Measurements from ENCODE around the gene GAMT. TPM values are rescaled to one million over a fixed set of nuclear protein-coding genes. Genes with fewer than 3 reads are reported as not detected.

Gene GAMT
- total and polyA plus RNA-seq, 2 experiments from 2014 or later = 121 to 170 TPM

DNA sequence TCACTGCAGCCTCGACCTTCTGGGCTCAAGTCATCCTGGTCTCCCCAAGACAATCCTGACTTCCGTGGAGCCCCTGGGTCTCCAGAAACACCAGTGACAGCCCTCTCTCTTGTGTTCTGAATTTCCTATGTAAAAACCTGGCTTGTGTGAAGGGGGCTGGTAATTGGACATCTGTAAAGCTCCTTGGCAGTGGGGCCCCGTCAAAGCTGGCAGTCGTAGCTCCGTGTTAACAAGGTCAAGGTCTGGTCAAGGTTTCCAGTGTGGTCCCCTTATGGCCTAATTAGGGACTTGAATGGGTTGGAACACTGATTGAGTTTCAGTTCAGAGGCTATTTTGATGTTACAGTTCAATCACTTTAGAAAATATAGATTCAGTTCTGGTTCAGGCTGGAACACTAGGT lies 50.5 kb downstream of the GAMT start:
- DNase-seq (ENCODE audit: low spot score) = no peak
- Histone ChIP-seq H3K36me3 (replicated peaks; ENCODE audit: insufficient read depth, low read depth) (no peaks in the 10 kb centered on the region), H3K27me3 (no peaks in the 10 kb centered on the region), H3K79me2 (peaks cover 8% of the 10 kb centered on the region), H3K27ac (no peak overlapping the region), H2AFZ (no peak overlapping the region), H3K4me3 (no peak overlapping the region), H3K4me1 (ENCODE audit: insufficient read depth) (peaks cover 9% of the 10 kb centered on the region), H3K4me2 (no peak overlapping the region), H4K20me1 (ENCODE audit: insufficient read depth, poor library complexity, severe bottlenecking) (peaks cover under 1% of the 10 kb centered on the region), H3K9me3 (ENCODE audit: low read depth) (no peaks in the 10 kb centered on the region), H3K9me2 (replicated peaks; ENCODE audit: insufficient read depth) (no peaks in the 10 kb centered on the region)
- TF ChIP-seq EZH2 (IDR thresholded peaks at IDR 0.05; ENCODE audit: borderline replicate concordance) (no peak), EZH2phosphoT487 (IDR thresholded peaks at IDR 0.05; ENCODE audit: low read depth, severe bottlenecking, unreplicated experiment) (no peak)
- TF ChIP-seq, protein P1, sequence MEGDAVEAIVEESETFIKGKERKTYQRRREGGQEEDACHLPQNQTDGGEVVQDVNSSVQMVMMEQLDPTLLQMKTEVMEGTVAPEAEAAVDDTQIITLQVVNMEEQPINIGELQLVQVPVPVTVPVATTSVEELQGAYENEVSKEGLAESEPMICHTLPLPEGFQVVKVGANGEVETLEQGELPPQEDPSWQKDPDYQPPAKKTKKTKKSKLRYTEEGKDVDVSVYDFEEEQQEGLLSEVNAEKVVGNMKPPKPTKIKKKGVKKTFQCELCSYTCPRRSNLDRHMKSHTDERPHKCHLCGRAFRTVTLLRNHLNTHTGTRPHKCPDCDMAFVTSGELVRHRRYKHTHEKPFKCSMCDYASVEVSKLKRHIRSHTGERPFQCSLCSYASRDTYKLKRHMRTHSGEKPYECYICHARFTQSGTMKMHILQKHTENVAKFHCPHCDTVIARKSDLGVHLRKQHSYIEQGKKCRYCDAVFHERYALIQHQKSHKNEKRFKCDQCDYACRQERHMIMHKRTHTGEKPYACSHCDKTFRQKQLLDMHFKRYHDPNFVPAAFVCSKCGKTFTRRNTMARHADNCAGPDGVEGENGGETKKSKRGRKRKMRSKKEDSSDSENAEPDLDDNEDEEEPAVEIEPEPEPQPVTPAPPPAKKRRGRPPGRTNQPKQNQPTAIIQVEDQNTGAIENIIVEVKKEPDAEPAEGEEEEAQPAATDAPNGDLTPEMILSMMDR (IDR thresholded peaks at IDR 0.05; ENCODE audit: poor library complexity) = no peak
- WGBS (ENCODE audit: low lambda C conversion rate, missing lambda C conversion rate) = 47% methylated on average over 5 of the region's 5 CpGs

DNA sequence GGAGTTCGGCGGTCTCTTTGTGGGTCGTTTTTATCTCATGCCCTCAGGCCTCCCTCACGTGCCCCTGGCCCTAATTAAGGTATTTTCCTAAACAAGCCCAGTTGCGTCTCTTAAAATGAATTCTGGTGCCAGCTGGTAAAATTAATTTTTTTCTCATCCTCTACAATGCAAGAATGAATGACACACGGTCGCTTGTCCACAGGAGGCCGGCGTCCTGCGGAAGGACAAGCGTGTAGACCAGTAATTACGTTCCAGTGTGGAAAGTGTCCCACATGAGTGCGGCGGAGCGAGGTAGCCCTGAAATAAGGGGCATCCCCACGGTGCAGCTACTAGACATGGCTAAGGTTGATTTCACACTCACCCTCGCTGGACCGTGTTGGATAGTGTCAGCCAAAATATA lies 52.1 kb downstream of the GAMT start:
- H3K9me3 ChIP-seq (ENCODE audit: low read depth) = no peaks in the 10 kb centered on the region
- no peak overlapping the region for H3K4me2 ChIP-seq
- H3K27ac ChIP-seq = no peak overlapping the region
- H3K4me1 ChIP-seq (ENCODE audit: insufficient read depth) = peaks cover 4% of the 10 kb centered on the region
- DNase-seq (ENCODE audit: low spot score) = no peak
- H3K79me2 ChIP-seq = no peaks in the 10 kb centered on the region
- no peak overlapping the region for H2AFZ ChIP-seq
- H3K36me3 ChIP-seq (replicated peaks; ENCODE audit: insufficient read depth, low read depth) = no peaks in the 10 kb centered on the region
- 94% methylated on average over 18 of the region's 18 CpGs for WGBS (ENCODE audit: low lambda C conversion rate, missing lambda C conversion rate)
- H3K27me3 ChIP-seq = no peaks in the 10 kb centered on the region
- no peaks in the 10 kb centered on the region for H4K20me1 ChIP-seq (ENCODE audit: insufficient read depth, poor library complexity, severe bottlenecking)
- H3K4me3 ChIP-seq = no peak overlapping the region
- TF ChIP-seq, protein P1 (IDR thresholded peaks at IDR 0.05; ENCODE audit: poor library complexity) = no peak
- TF ChIP-seq EZH2 (IDR thresholded peaks at IDR 0.05; ENCODE audit: borderline replicate concordance) (no peak), EZH2phosphoT487 (IDR thresholded peaks at IDR 0.05; ENCODE audit: low read depth, severe bottlenecking, unreplicated experiment) (no peak)
- H3K9me2 ChIP-seq (replicated peaks; ENCODE audit: insufficient read depth) = no peaks in the 10 kb centered on the region

Other genes starting within 250 kb of the GAMT start
- 15.2 and 15.6 TPM in 2 replicates for gene SBNO2, start 227.3 kb downstream of the GAMT start, total RNA-seq
- gene SBNO2, start 227.3 kb downstream of the GAMT start, polyA plus RNA-seq = 12.7 and 16.2 TPM in 2 replicates
- gene STK11, start 195.8 kb downstream of the GAMT start, total RNA-seq = 48.9 and 53.3 TPM in 2 replicates
- gene STK11, start 195.8 kb downstream of the GAMT start, polyA plus RNA-seq = 73.8 and 76.6 TPM in 2 replicates
- gene CBARP, start 163.5 kb downstream of the GAMT start, total RNA-seq = 1.1 and 4.2 TPM in 2 replicates
- gene CBARP, start 163.5 kb downstream of the GAMT start, polyA plus RNA-seq = 7.1 and 10.7 TPM in 2 replicates
- 54.0 and 64.1 TPM in 2 replicates for gene ATP5F1D, start 159.8 kb downstream of the GAMT start, total RNA-seq
- 291 and 297 TPM in 2 replicates for gene ATP5F1D, start 159.8 kb downstream of the GAMT start, polyA plus RNA-seq
- 28.7 and 30.1 TPM in 2 replicates for gene MIDN, start 153.0 kb downstream of the GAMT start, total RNA-seq
- gene MIDN, start 153.0 kb downstream of the GAMT start, polyA plus RNA-seq = 94.6 and 98.4 TPM in 2 replicates
- 212 and 361 TPM in 2 replicates for gene CIRBP, start 132.2 kb downstream of the GAMT start, total RNA-seq
- gene CIRBP, start 132.2 kb downstream of the GAMT start, polyA plus RNA-seq = 202 and 261 TPM in 2 replicates
- gene FAM174C, start 126.0 kb downstream of the GAMT start, total RNA-seq = 25.5 TPM in 2 replicates
- gene FAM174C, start 126.0 kb downstream of the GAMT start, polyA plus RNA-seq = 79.9 and 89.5 TPM in 2 replicates
- gene EFNA2, start 115.7 kb downstream of the GAMT start, total RNA-seq = 11.0 and 14.2 TPM in 2 replicates
- 1.3 and 1.8 TPM in 2 replicates for gene EFNA2, start 115.7 kb downstream of the GAMT start, polyA plus RNA-seq
- 81.6 and 130 TPM in 2 replicates for gene NDUFS7, start 17.6 kb downstream of the GAMT start, total RNA-seq
- gene NDUFS7, start 17.6 kb downstream of the GAMT start, polyA plus RNA-seq = 270 and 276 TPM in 2 replicates
- 42.4 and 46.8 TPM in 2 replicates for gene DAZAP1, start 6.0 kb upstream of the GAMT start, total RNA-seq
- 35.8 and 37.9 TPM in 2 replicates for gene DAZAP1, start 6.0 kb upstream of the GAMT start, polyA plus RNA-seq
- gene RPS15, start 36.9 kb upstream of the GAMT start, total RNA-seq = 1,556 and 1,885 TPM in 2 replicates
- gene RPS15, start 36.9 kb upstream of the GAMT start, polyA plus RNA-seq = 938 and 950 TPM in 2 replicates
- 0.24 and 1.2 TPM in 2 replicates for gene APC2, start 48.6 kb upstream of the GAMT start, total RNA-seq
- 0.36 and 0.40 TPM in 2 replicates for gene APC2, start 48.6 kb upstream of the GAMT start, polyA plus RNA-seq
- 36.3 and 36.4 TPM in 2 replicates for gene C19orf25, start 77.7 kb upstream of the GAMT start, total RNA-seq
- gene C19orf25, start 77.7 kb upstream of the GAMT start, polyA plus RNA-seq = 43.6 and 65.0 TPM in 2 replicates
- 2.8 and 7.7 TPM in 2 replicates for gene PCSK4, start 88.8 kb upstream of the GAMT start, total RNA-seq
- 9.6 and 16.2 TPM in 2 replicates for gene PCSK4, start 88.8 kb upstream of the GAMT start, polyA plus RNA-seq
- gene REEP6, start 89.6 kb upstream of the GAMT start, total RNA-seq = 80.8 and 88.9 TPM in 2 replicates
- gene REEP6, start 89.6 kb upstream of the GAMT start, polyA plus RNA-seq = 179 and 218 TPM in 2 replicates
- 8.3 and 11.2 TPM in 2 replicates for gene ADAMTSL5, start 111.5 kb upstream of the GAMT start, total RNA-seq
- gene ADAMTSL5, start 111.5 kb upstream of the GAMT start, polyA plus RNA-seq = 33.6 and 45.5 TPM in 2 replicates
- gene PLK5, start 122.5 kb upstream of the GAMT start, total RNA-seq = not detected in 2 replicates
- 0.12 and 0.53 TPM in 2 replicates for gene PLK5, start 122.5 kb upstream of the GAMT start, polyA plus RNA-seq
- gene MEX3D, start 166.8 kb upstream of the GAMT start, total RNA-seq = 38.7 and 45.6 TPM in 2 replicates
- gene MEX3D, start 166.8 kb upstream of the GAMT start, polyA plus RNA-seq = 6.2 and 6.6 TPM in 2 replicates
- 84.2 and 84.5 TPM in 2 replicates for gene MBD3, start 191.3 kb upstream of the GAMT start, total RNA-seq
- 56.3 and 66.6 TPM in 2 replicates for gene MBD3, start 191.3 kb upstream of the GAMT start, polyA plus RNA-seq
- gene UQCR11, start 203.9 kb upstream of the GAMT start, total RNA-seq = 56.6 and 57.6 TPM in 2 replicates
- 672 and 684 TPM in 2 replicates for gene UQCR11, start 203.9 kb upstream of the GAMT start, polyA plus RNA-seq

All from hepatocyte (in vitro differentiated cells).